NCI-H2171 (cell line): ENCODE measurements around the gene ZBTB7A.

Experiments
- DNase-seq: peaks from one replicate; lab custom pipeline; 2025; lab: John Stamatoyannopoulos, UW

ZBTB7A gene

GRCh38 chr19:4035582-4035981 is 31.1 kb downstream of the ZBTB7A start:
- no peak for DNase-seq

- DNase-seq = no peak
These were observed 31.6 kb downstream of the ZBTB7A start for GRCh38 chr19:4035018-4035566.

DNA sequence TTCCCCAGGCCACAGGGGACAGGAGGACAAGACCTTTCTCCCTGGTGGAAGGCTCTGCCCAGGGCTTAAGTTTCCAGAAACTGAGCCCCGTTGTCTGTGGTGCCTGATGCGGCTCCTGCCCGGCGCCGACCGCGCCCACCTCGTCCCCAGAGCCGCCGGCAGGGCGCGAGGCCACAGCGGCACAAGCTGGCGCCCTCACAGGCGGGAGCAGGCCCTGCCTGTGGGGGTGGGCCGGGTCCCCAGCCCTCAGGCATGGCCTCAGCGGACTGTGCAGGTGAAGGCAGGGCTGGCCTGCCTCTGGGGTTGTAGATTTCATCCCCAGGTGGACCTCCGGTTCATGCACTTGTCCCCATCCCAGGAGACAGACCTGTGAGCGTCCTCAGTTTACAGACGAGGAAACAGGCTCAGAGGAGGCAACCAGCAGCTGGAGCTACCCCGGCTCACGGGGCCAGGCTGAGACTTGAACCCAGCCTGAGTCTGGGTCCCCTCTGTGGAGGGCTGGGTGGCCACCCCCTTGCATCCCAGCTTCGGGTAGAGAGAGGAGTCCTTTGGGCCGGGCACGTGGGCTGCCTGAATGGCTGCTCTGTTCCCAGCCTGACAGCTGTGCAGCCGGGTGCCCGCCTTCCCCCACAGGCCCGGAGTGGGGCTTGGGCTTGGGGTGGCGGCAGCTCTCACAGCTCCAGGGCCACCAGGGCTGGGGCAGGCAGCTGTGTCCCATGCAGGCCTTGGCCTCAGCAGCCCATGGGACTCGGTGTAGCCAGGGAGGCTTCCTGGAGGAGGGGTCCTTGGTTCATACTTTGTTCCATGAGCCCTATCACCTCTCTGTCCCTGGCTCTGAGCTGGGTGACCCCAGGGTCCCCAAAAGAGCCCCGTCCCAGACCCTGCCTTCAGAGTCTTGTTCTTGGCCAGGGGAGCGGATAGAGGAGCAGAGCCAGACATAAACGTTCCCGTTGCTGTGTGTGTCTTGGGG is 32.4 kb downstream of the ZBTB7A start:
- no peak for DNase-seq

- DNase-seq = no peak
These were observed 33.4 kb downstream of the ZBTB7A start for GRCh38 chr19:4033028-4033956.

GRCh38 chr19:4032436-4032835 is 34.3 kb downstream of the ZBTB7A start:
- DNase-seq = no peak

GRCh38 chr19:4031420-4031819 is 35.3 kb downstream of the ZBTB7A start:
- no peak for DNase-seq

DNA sequence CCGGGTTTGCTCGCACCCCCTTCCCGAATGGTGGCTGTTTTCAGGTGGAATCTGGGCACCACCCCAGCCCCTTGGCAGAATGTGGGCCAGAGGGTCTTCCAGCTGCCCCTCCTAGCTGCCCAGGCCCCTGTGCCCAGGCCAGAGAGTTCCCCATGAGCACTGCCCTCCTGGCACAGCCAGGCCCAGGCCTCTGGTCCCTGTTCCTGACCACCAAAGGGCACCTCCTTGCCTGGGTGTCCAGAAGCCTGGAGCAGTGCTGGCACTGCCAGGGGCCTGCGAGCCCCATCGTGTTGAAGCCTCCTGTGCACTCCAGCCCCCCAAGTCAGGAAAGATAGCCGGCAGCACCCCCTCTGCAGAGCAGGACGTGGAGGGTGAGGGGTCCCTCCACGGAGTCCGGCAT is 35.7 kb downstream of the ZBTB7A start:
- no peak for DNase-seq

GRCh38 chr19:4030552-4030951 is 36.1 kb downstream of the ZBTB7A start:
- no peak for DNase-seq

- DNase-seq = no peak
These were observed 37.5 kb downstream of the ZBTB7A start for GRCh38 chr19:4029247-4029614.

DNA sequence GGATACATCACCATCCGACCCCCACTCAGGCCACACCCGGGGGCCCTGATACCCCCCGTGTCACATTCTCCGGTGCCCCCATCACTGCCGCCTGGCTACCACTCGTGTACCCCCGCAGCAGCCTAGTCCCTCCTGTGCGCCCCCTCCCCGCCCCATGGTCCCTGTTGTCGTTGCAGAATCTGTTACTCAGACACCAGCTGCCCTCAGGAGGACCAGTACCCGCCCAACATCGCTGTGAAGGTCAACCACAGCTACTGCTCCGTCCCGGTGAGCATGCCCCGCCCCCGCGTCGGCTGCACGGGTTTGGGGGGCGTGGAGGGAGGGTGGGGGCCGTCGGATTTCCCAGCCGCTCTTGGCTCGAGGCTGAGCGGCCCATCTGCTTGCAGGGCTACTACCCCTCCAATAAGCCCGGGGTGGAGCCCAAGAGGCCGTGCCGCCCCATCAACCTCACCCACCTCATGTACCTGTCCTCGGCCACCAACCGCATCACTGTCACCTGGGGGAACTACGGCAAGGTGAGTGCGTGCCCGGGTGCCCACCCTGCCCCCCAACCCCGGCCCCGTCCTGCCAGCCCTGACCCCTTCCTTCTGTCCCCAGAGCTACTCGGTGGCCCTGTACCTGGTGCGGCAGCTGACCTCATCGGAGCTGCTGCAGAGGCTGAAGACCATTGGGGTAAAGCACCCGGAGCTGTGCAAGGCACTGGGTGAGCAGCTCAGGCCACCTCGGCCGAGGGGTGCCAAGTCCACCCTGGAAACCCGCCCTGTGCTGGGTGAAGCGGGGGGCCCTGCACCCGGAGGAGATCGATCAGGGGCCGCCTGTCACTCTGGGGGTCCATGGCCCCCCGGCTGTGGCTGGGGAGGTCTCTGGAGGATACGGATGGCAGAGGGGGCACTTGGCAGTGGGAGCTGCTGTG is 38.1 kb downstream of the ZBTB7A start:
- no peak for DNase-seq

DNA sequence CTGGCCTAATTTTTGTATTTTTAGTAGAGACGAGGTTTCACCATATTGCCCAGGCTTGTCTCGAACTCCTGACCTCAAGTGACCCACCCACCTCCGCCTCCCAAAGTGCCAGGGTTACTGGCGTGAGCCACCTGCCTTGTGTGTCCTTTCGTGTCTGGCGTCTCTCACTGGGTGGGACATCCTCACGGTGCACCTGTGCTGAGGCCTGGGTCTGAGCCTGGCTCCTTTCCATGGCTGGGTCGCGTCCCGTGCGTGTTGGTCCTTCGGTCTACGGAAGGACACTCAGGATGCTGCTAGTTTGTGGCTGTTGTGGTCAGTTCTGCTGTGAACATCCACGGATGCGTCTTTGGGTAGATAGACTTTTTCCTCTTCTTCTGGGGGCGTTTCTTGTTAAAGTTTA is 39.6 kb downstream of the ZBTB7A start:
- no peak for DNase-seq

- no peak for DNase-seq
These were observed 41.4 kb downstream of the ZBTB7A start for GRCh38 chr19:4025317-4025716.

DNA sequence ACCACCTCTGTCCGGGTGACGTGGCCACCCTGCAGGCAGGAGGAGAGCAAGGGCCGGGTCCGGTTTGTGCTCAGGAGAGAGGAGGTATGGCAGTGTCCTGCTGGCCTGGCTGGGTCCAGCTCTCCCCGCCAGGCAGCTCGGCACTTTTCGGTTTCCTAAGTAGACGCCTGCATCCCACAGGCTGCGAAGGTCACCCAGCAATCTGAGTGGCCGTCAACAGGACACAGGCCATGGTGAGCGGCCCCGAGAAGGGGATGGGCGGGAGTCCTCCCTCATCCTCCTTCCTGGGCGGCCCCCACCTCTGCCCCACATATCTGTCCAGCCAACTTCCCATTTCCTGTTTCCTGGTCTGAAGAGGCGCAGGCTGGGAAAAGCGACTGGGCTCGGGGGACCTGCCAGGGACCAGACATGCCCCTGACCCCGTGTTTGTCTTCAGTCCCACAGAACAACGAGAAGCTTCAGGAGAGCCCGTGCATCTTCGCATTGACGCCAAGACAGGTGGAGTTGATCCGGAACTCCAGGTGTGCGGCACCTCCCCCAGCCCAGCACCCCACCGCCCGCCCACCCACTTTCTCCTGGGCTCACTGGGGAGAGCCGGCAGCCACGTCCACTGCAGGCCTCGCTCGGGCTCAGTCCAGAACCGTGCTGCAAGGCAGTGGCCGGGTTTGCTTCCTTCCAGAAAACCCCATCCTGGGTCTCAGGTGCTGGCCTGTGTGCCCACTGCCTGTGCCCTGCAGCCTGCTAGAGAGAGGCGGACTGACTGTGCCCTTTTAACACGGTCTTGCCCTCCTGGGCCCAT is 42.9 kb downstream of the ZBTB7A start:
- DNase-seq = no peak

DNA sequence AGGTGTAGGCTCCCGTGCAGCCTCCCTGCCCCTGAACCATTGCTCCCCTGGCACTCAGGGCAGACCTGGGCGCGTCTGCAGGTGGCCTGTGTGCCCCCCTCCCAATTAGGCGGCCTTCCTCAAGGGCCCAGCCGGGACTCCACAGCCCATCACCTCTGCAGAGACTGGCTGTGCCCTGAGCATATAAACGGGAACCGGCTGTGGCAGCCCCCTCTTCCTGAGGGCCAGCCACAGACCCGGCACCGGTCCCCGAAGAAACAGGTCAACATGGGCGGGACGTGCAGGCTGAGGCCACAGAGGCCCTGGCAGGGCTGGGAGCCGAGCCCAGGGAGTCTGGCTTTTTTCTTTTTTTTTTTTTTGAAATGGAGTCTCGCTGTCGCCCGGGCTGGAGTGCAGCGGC is 47.1 kb downstream of the ZBTB7A start:
- DNase-seq = no peak

DNA sequence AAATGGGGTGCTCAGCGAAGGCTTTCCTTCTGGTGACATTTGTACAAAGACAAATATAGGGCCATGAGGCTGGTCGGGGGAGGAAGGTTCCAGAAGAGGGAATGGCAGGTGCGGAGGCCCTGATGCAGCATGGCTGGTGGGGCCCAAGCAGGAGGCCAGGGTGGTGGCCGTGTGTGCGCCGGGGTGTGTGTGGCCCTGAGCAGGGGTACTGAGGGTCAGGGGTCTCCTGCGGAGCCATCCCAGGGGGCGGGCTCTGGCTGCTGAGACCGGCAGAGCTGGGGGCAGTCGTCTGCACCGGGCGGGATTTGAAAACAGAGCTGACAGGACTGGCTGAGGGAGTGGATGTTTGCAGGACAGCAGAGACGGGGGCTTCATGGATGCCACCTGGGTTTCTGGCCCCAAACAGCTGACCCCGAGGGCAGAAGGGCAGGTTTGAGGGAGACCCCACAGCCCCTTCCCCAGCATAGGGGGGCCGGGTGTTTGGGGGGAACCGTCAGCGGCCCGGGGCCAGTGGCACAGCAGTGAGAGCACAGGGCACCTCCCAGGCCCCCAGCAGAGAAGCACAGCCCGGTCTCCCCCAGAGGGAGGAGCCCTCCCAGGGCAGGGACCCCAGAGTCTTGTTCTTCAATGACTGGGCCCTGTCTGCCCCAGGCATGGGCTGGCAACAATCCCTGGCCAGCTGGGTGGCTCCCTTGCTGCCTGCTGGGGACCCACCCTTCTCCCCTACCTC is 47.8 kb downstream of the ZBTB7A start:
- no peak for DNase-seq

GRCh38 chr19:4018140-4018613 is 48.5 kb downstream of the ZBTB7A start:
- no peak for DNase-seq

- DNase-seq = no peak
These were observed 49.6 kb downstream of the ZBTB7A start for GRCh38 chr19:4016903-4017638.

DNA sequence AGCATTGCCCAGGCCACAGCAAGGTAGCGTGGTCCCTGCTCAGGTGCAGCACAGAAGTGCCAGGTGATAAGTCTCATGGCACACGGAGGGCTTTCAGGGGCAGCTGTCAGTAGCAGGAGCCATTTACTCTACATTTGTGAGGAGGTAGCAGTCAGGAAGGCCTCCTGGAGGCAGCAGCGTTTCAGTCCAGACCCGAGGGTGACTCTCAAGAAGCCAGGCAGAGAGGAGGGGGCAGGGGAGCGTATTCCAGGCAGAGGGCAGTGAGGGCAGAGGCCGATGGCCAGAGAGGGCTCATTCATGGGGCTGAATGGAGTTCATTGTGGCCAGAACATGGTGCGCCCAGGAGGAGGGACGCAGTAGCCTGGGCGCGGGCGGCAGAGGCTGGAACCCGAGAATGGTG is 50.2 kb downstream of the ZBTB7A start:
- no peak for DNase-seq
